Cardiac septum (tissue), 1 donor: ENCODE measurements around the gene UBTF. TPM values are rescaled to one million over a fixed set of nuclear protein-coding genes. Genes with fewer than 3 reads are reported as not detected.

Experiments used
- DNase-seq: peaks from one replicate; pipeline ENCODE4 v3.0.0-alpha.2; 2020; ENCODE audit warnings: low spot score
- intact Hi-C: fragments of 100-400 bp; cut with DNase I; formaldehyde crosslinking; loops from one replicate; pipeline ENCODE4 v1.14.0; 2022
- long read RNA-seq: library from polyadenylated mRNA; unstranded; transcript quantifications from one replicate; pipeline ENCODE4 v2.0.0, GENCODE V29; 2021
- total RNA-seq: library from RNA; stranded (reverse); fragmentation: NEBNext Ultra II Directional; extraction: Animal tissue kit (Norgen Biotek cat#: 25700); gene quantifications from one replicate; pipeline ENCODE4 v1.2.1, GENCODE V29; 2021
- donor health status: DM: no; HTN: no; CAD: no.

UBTF gene
- 53.1 TPM for total RNA-seq
- long read RNA-seq, full-length matches to known transcripts, result 47 of 113 reads
- long read RNA-seq, partial matches to known transcripts, result 20 of 113 reads
- long read RNA-seq, other reads (novel, unspliced or antisense), result 46 of 113 reads

GRCh38 chr17:44219616-44220212 lies at the start of gene UBTF:
Gene UBTF (minus strand): TSS chr17:44219675. CDS start chr17:44218229, 1,446 bp downstream.
- intact Hi-C loops, result loop anchor here (2.0 to 10.0 kb wide), 2 partner anchors 59 to 285 kb away; partner anchors contain the start of gene GPATCH8

GRCh38 chr17:44268709-44269534 lies 49.4 kb upstream of the UBTF start:
- intact Hi-C loops, result no loop called here
- no peak for DNase-seq

More at GRCh38 chr17:44219616-44220212, at the start of gene UBTF:
- DNase-seq, result peak; percentile 84

GRCh38 chr17:44267818-44268490 lies 48.5 kb upstream of the UBTF start, which contains the start of gene SLC4A1:
Gene SLC4A1 (minus strand): TSS chr17:44268135. CDS start chr17:44262866, 5,269 bp downstream.
- intact Hi-C loops, result no loop called here
- no peak for DNase-seq

- intact Hi-C loops, result no loop called here
- no peak for DNase-seq
These were observed 47.6 kb upstream of the UBTF start for GRCh38 chr17:44267165-44267455.

- DNase-seq, result no peak
- intact Hi-C loops, result no loop called here
These were observed 47.1 kb upstream of the UBTF start for GRCh38 chr17:44266402-44267164.

DNA sequence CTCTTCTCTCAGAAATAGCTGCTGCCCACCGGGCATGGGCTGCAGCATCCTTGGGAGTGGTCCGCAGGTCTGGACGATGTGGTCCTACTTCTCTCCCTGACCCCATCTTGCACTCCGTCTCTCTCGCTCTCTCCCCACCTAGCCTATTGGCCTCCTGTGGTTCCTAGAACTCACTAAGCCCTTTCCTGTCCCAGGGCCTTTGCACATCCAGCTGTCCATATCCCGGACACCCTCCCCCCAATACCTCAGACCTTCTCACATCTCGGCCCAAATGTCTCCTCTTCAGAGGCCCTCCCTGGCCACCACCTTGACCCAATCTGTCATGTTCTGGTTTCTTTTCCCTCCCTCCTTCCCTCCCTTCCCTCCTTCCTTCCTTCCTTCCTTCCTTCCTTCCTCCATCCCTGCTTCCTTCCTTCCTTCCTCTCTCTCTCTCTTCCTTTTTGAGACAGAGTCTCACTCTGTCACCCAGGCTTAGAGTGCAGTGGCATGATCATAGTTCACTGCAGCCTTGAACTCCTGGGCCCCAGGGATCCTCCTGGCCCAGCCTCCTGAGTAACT lies 43.9 kb upstream of the UBTF start:
- intact Hi-C loops, result no loop called here
- DNase-seq, result no peak

DNA sequence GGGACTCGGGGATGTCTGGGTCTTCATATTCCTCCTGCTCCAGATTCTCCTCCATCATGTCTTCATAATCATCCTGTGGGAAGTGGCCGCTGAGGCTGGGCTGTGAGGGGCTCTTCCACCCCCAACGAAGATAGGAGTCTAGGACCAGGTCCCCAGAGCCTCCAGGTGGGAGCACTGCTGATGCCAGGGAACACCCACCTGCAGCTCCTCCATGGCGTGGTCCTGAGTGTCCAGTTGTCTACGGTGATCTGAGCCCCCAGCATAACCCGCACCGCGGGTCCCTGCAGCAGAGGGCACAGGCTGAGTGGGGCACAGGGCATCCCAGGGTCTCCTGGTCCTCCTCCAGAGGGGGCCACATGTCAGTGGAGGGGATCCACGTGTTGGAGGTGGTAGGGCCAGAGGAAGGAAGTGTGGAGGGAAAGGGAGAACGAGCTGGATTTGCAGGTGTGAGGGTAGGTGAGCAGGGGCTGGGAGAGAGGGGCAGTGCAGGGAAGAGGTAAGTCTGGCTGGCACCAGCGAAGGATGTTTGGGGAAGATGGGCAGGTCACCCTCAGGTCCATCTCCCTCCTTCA lies 43.3 kb upstream of the UBTF start:
- DNase-seq, result no peak
- intact Hi-C loops, result no loop called here

- intact Hi-C loops, result no loop called here
These were observed 40.8 kb upstream of the UBTF start for GRCh38 chr17:44260296-44260695.

GRCh38 chr17:44258811-44259351 lies 39.4 kb upstream of the UBTF start:
- intact Hi-C loops, result no loop called here
- no peak for DNase-seq

More at GRCh38 chr17:44260296-44260695, 40.8 kb upstream of the UBTF start:
- no peak for DNase-seq

DNA sequence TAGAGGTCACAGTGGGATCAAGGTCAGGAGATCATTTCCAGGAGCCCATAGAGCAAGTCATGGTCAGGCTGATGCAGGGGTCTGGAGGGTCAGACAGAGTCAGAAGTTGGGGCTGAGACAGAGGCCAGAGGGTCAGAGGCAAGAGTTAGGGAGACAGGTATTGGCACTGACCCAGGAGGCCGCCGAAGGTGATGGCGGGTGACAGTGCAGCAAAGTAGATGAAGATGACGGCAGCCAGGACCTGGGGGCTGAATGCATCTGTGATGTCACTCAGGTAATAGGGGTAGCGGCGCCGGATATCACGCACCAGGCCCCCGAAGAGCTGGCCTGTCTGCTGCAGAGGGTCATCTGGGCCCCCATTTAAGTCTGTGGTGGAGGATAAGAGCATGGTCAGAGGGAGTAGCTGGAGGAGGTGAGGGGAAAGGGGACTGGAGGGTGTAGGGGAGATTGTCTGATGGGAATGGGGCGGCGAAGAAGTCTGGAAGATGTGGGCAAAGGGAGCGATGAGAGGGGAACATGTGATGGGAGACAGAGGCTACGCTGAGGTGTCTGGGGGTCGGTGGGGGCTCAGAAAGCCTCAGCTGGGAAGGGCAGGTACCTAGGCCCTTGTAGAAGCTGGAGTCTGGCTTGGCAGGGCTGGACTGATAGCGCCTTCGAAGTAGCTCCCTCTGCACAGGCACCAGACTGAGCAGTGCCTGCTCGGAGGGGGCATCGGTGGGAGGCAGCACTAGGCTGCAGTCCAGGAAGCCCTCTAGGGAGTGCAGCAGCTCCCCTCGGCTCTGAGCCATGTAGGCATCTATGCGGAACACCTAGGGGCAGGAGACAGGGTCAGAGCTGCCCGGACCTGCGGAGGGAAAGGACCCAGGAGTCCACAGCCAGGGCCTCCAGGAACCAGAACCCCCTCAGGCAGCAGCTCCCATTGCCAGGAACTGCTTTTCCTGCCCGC lies 38.6 kb upstream of the UBTF start:
- DNase-seq, result no peak

GRCh38 chr17:44256671-44257070 lies 37.2 kb upstream of the UBTF start:
- intact Hi-C loops, result no loop called here
- no peak for DNase-seq

More for the DNA sequence above, 38.6 kb upstream of the UBTF start:
- intact Hi-C loops, result no loop called here

DNA sequence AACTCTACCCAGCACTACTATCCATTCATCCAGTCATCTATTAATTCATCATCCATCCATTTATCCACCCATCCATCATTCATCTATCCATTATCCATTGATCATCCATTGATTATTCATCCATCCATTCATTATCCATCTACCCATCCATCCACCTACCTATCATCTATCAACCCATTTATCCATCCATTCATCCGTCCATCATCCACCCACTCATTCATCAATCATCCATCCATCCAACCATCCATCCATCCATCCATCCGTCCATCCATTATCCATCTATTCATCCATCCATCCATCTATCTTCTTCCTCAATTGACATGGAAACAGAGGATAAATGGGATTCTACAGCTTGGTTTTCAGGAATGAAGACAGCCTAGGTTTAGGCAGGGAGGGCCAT lies 36.4 kb upstream of the UBTF start:
- intact Hi-C loops, result no loop called here
- DNase-seq, result no peak

- intact Hi-C loops, result no loop called here
- no peak for DNase-seq
These were observed 35.1 kb upstream of the UBTF start for GRCh38 chr17:44254361-44255095.

GRCh38 chr17:44253006-44253405 lies 33.5 kb upstream of the UBTF start:
- intact Hi-C loops, result no loop called here
- no peak for DNase-seq

- intact Hi-C loops, result no loop called here
- no peak for DNase-seq
These were observed 31.6 kb upstream of the UBTF start for GRCh38 chr17:44251062-44251461.

- intact Hi-C loops, result no loop called here
- DNase-seq, result no peak
These were observed 30.2 kb upstream of the UBTF start for GRCh38 chr17:44249501-44250246.
